DOHH2 (cell line): Measurements from ENCODE around the gene PNPLA8.
"Not testable (repeated sequence)": the region's sequence is repeated elsewhere in the genome, so short reads cannot be mapped to it uniquely, and the experiment has no call there.

Experiments used
- H3F3A ChIP-seq: fragments of 200-600 bp; sonication (generic), shearing (Covaris generic); 2 replicates; pipeline ENCODE4 v1.6.0; 2016; ENCODE audit warnings: antibody characterized with exemption, mild to moderate bottlenecking; ENCODE audit not compliant: control insufficient read depth, insufficient read depth
- H3K27ac ChIP-seq: fragments of 200-600 bp; sonication (generic); 2 replicates; pipeline ENCODE4 v1.5.1; 2014; ENCODE audit warnings: low read depth, mild to moderate bottlenecking, low read length, moderate library complexity
- H3K27me3 ChIP-seq: fragments of 200-600 bp; sonication (generic); 2 replicates; pipeline ENCODE4 v1.6.1; 2014; ENCODE audit warnings: mild to moderate bottlenecking, low read length, mixed read lengths; ENCODE audit not compliant: control insufficient read depth
- H3K36me3 ChIP-seq: fragments of 200-600 bp; sonication (generic); 2 replicates; pipeline ENCODE4 v1.6.1; 2014; ENCODE audit warnings: mild to moderate bottlenecking, low read length, moderate library complexity, mixed read lengths; ENCODE audit not compliant: control insufficient read depth
- H3K4me1 ChIP-seq: fragments of 200-600 bp; sonication (generic); 2 replicates; pipeline ENCODE4 v1.6.1; 2014; ENCODE audit warnings: mild to moderate bottlenecking, low read length, mixed read lengths; ENCODE audit not compliant: control insufficient read depth
- H3K4me2 ChIP-seq: fragments of 200-600 bp; sonication (generic); 2 replicates; pipeline ENCODE4 v1.6.0; 2014; ENCODE audit warnings: mild to moderate bottlenecking, low read length, moderate library complexity
- H3K4me3 ChIP-seq: fragments of 200-600 bp; sonication (generic); 2 replicates; pipeline ENCODE4 v1.5.1; 2014; ENCODE audit warnings: mild to moderate bottlenecking, low read length, mixed read lengths
- H3K79me2 ChIP-seq: fragments of 200-600 bp; sonication (generic); 2 replicates; pipeline ENCODE4 v1.6.1; 2014; ENCODE audit warnings: mild to moderate bottlenecking, low read length, mixed read lengths; ENCODE audit not compliant: control insufficient read depth
- H3K9me2 ChIP-seq: fragments of 200-600 bp; sonication (generic); replicated peaks from 2 replicates; pipeline ENCODE4 v1.6.1; 2014; ENCODE audit warnings: mild to moderate bottlenecking, low read length, mixed read lengths; ENCODE audit not compliant: control insufficient read depth
- H3K9me3 ChIP-seq: fragments of 200-600 bp; sonication (generic); 2 replicates; pipeline ENCODE4 v1.6.1; 2014; ENCODE audit warnings: antibody characterized with exemption, low read length, mixed read lengths; ENCODE audit not compliant: control insufficient read depth, insufficient read depth
- H4K20me1 ChIP-seq: fragments of 200-600 bp; sonication (generic); 2 replicates; pipeline ENCODE4 v1.6.0; 2014; ENCODE audit warnings: low read depth, mild to moderate bottlenecking, antibody characterized with exemption, low read length, moderate library complexity; ENCODE audit not compliant: control insufficient read depth, insufficient read depth
- CTCF ChIP-seq: fragments of 200-600 bp; sonication (generic); IDR thresholded peaks from one replicate; pipeline ENCODE4 v1.5.1; 2014; ENCODE audit warnings: antibody characterized with exemption, mild to moderate bottlenecking, low read depth, low read length; ENCODE audit not compliant: poor library complexity, severe bottlenecking
- EZH2phosphoT487 ChIP-seq: fragments of 200-600 bp; sonication (generic); IDR thresholded peaks from 2 replicates; pipeline ENCODE4 v1.6.1; 2017; ENCODE audit warnings: borderline replicate concordance, mild to moderate bottlenecking, antibody characterized with exemption, low read length, moderate library complexity, mixed read lengths

Gene PNPLA8

GRCh38 chr7:108467391-108467790, 58.5 kb downstream of the PNPLA8 start:
- no peak overlapping the region for H3K4me2 ChIP-seq
- TF ChIP-seq EZH2phosphoT487 (no peak), CTCF (no peak)

DNA sequence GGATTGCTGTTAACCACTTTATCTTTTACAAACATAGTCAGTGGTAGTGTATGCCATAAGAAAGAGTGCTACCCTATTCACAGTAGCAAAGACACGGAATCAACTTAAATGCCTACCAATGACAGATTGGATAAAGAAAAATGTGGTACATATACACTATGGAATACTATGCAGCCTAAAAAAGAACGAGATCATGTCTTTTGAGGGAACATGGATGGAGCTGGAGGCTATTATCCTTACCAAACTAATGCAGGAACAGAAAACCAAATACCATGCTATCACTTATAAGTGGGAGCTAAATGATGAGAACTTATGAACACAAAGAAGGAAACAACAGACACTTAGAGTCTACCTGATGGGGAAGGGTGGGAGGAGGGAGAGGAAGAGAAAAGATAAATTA, 59.6 kb downstream of the PNPLA8 start:
- not testable (repeated sequence) for H4K20me1 ChIP-seq, H3K4me1 ChIP-seq, H3K4me2 ChIP-seq

More at GRCh38 chr7:108467391-108467790, 58.5 kb downstream of the PNPLA8 start:
- Histone ChIP-seq H3K27ac (no peak overlapping the region), H3K4me3 (no peak overlapping the region), H3K27me3 (peaks cover 38% of the 10 kb centered on the region), H3K79me2 (no peaks in the 10 kb centered on the region), H4K20me1 (no peaks in the 10 kb centered on the region), H3K4me1 (no peaks in the 10 kb centered on the region), H3F3A (no peaks in the 10 kb centered on the region), H3K9me2 (no peaks in the 10 kb centered on the region), H3K36me3 (no peaks in the 10 kb centered on the region), H3K9me3 (no peaks in the 10 kb centered on the region)

DNA sequence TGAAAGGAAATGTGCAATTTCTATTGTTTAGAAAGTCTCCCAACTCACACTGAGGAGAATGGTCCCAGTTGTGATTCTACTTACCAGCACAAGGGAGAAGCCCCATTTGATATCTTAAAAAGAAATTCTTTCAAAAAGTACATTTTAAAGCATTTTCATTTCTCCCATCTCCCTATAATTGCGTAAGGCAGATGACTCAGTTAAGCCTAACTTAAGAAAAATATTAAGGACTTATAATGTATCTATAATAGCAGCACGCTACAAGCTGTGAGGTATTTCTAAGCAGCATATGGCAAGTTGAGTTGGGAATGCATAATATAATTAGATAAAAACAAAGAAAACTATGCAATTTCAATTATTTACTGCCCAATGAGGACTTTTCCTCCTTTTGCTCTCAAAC, 61.2 kb downstream of the PNPLA8 start:
- no peaks in the 10 kb centered on the region for H3K9me3 ChIP-seq
- H4K20me1 ChIP-seq, result no peaks in the 10 kb centered on the region
- H3K27ac ChIP-seq, result no peak overlapping the region

More for the DNA sequence above, 59.6 kb downstream of the PNPLA8 start:
- H3K36me3 ChIP-seq, H3K79me2 ChIP-seq, H3F3A ChIP-seq, H3K27ac ChIP-seq, H3K9me3 ChIP-seq, H3K9me2 ChIP-seq, H3K4me3 ChIP-seq: not testable (repeated sequence)
- peaks cover 42% of the 10 kb centered on the region for H3K27me3 ChIP-seq

DNA sequence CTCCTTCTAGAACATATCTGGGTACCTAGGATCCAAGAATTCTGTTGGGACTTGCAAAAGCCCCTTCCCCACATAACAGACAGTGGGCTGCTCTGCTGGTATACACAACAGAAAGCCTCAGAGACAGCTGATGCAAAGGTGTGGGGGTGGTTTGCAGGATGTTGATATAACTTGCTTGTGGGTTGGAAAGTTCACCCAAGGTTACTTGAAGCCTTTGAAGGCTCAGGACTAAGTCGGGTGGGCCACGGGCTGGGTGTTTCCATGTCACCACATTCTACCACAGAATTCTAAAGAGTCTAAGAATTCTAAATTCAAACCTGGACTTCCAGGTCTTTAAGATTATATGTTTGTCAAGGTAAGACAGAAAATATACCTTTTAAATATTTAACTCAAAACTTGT, 62.3 kb downstream of the PNPLA8 start:
- Histone ChIP-seq H3K36me3 (no peaks in the 10 kb centered on the region), H3F3A (no peaks in the 10 kb centered on the region), H3K9me3 (no peaks in the 10 kb centered on the region), H3K4me2 (no peak overlapping the region), H4K20me1 (no peaks in the 10 kb centered on the region), H3K9me2 (no peaks in the 10 kb centered on the region), H3K4me3 (no peak overlapping the region), H3K27ac (no peak overlapping the region), H3K4me1 (no peaks in the 10 kb centered on the region), H3K27me3 (peaks cover 52% of the 10 kb centered on the region), H3K79me2 (no peaks in the 10 kb centered on the region)
- no peak for TF ChIP-seq EZH2phosphoT487
- no peak for TF ChIP-seq CTCF

More for the DNA sequence above, 61.2 kb downstream of the PNPLA8 start:
- Histone ChIP-seq H3K36me3 (no peaks in the 10 kb centered on the region), H3K4me2 (no peak overlapping the region), H3K4me1 (no peaks in the 10 kb centered on the region), H3K4me3 (no peak overlapping the region), H3K79me2 (no peaks in the 10 kb centered on the region), H3K27me3 (peaks cover 50% of the 10 kb centered on the region), H3F3A (no peaks in the 10 kb centered on the region), H3K9me2 (no peaks in the 10 kb centered on the region)
- TF ChIP-seq EZH2phosphoT487 (no peak), CTCF (no peak)
